HG03039 (cell line): ENCODE measurements around the gene FBXO47.

Experiments
- ATAC-seq: cut with Tn5 transposase; IDR thresholded peaks from one replicate; pipeline ENCODE4 v1.9.1; 2021; ENCODE audit warnings: mild to moderate bottlenecking, moderate library complexity; ENCODE audit not compliant: unreplicated experiment

The FBXO47 gene

DNA sequence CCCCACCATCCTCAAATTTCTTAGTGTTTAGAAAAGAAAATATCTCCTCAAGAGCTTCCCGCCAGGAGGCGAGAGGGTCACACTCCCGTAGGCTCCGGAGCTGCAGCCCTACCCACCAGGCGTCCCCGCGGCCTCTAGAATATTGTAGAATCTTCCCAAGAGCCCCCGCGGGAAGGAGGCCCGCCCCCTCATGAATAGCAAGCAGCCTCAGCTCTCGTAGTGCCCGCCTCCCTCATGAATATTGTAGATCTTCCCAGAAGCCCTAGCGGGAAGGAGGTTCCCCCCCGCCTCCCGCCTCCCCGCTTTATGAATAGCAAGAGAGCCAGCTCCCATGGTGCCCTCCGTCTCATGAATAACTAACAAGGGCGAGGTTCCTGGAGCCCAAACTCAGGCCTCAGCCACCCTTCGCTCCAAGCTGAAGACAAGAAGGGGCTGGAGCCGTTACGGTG is at the start of gene FBXO47:
TSS of gene FBXO47 (minus strand) at position 114 of the 449 bp plus-strand sequence. CDS start 4,378 bp downstream, outside the sequence.
- ATAC-seq = no peak

DNA sequence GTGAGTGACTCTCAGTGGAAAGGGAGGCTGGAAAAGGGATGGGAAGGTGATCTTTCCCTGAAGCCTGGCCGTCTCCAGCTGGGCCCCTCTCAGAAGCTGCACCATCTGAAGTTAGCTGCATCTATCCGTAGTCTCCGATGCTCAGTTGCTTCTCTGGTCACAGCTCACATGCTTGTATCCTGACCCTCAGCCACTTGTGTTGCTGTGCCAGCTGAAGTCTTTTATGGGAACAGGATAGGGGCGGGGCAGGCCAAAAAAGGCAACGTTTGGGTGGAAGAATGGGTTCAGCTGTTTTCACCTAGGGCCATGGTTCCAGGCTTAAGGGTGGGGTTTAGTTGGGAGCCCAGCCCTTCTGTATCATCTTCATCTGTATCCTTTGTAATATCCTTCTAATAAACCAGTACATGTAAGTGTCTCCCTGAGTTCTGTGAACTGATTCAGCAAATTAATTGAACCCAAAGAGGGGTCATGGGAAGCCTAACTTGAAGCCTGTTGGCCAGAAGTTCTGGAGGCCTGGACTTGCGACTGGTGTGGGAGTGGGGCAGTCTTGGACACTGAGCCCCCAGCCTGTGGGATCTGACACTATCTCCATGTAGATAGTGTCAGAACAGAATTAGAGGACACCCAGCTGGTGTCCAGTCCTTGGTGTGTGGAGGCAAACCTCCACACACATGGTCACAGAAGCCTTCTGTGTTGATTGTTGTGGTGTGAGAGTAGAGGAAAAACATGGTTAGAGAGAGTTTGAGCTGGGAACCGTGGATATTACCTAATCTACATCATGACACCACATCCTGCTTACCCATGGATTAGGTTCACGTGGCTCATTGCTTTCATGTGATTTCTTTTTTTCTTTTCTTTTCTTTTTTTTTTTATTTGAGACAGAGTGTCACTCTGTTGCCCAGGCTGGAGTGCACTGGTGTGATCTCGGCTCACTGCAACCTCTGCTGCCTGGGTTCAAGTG is 49.3 kb upstream of the FBXO47 start:
- no peak for ATAC-seq

GRCh38 chr17:39015546-39015935 is 48.3 kb upstream of the FBXO47 start:
- ATAC-seq = no peak

DNA sequence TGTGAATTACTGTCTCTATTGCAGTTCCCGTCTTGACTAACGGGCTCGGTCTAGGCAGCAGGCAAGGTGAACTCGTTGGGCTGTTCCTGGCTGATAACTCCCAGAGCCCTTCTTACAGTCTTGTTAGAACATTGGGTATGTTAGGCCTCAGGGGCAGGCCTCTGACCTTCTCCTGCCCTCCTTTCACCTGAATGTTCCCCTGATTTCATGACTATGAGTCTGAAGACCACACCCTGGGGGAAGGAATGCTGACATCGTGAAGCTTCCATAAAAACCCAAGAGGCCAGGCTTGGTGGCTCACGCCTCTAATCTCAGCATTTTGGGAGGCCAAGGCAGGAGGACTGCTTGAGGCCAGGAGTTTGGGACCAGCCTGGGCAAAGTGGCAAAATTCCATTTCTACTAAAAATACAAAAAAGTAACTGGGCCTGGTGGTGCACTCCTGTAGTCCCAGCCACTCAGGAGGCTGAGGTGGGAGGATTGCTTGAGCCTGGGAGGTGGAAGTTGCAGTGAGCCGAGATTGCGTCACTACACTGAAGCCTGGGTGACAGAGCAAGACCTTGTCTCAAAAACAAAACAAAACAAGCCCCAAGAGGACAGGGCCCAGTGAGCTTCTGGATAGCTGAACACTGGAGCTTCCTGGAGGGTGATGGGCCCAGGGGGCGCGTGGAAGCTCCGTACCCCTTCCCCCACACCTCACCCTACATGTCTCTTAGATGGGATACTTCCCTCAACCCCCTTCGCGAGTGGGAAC is 47.8 kb upstream of the FBXO47 start:
- ATAC-seq = no peak

- no peak for ATAC-seq
Measured at GRCh38 chr17:39014044-39014794, 47.0 kb upstream of the FBXO47 start.

DNA sequence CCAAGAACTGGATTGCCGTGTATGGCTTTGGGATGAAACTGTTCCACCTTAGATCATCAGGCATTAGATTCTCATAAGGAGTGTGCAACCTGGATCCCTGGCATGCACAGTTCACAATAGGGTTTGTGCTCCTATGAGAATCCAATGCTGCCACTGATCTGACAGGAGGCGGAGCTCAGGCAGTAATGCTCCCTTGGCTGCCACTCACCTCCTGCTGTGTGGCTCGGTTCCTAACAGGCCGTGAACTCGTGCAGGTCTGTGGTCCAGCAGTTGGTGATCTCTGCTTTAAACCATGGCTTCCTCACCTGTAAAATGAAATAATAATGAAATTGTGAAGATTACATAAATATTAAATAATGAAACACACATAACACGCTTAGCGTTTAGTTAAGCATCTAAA is 45.5 kb upstream of the FBXO47 start:
- ATAC-seq = no peak

DNA sequence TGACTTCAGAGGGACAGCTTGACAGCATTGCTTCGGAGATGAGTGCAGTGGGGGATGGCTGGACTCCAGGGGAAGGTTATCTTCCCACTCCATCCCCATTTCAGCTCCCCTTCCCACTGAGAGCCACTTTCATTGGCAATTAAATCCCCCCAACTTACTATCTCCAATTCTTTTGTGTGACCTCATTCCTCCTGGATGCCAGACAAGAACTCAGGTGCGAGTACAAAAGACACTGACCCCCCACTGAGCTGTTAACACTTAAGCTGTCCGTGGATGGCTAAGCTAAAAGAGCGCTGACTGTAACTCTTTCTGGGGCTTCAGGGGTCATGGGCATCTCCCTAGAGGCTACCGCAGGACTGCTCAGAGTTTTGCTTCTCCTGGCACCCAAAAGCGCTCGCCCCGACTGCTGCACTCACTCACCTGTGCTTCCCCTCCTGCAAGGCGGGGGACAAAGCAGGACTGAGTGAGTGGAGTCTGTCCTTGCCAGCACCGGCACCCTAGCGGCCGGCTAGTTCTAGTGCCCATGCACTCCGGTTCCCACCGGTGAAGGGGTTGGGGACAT is 44.8 kb upstream of the FBXO47 start:
- ATAC-seq = no peak

GRCh38 chr17:39009581-39010001 is 42.4 kb upstream of the FBXO47 start:
- no peak for ATAC-seq

DNA sequence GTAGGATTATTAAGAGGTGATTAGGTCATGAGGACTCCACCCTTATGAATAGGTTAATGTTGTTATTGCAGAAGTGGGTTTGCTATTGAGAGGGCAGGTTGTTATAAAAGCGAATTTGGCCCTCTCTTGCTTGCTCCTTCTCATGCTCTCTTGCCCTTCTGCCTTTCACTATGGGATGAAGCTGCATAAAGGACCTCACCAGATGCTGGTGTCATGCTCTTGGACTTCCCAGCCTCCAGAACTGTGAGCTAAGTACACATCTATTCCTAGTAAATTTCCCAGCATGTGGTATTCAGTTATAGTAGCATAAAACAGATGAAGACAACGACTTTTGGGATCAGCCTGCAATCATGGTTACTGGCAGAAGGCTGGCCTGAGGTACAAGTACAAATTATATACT is 41.4 kb upstream of the FBXO47 start:
- no peak for ATAC-seq

GRCh38 chr17:39002991-39003715 is 36.0 kb upstream of the FBXO47 start:
- ATAC-seq = no peak

GRCh38 chr17:39001703-39002637 is 34.8 kb upstream of the FBXO47 start:
- no peak for ATAC-seq

GRCh38 chr17:39000021-39000601 is 32.9 kb upstream of the FBXO47 start:
- no peak for ATAC-seq

DNA sequence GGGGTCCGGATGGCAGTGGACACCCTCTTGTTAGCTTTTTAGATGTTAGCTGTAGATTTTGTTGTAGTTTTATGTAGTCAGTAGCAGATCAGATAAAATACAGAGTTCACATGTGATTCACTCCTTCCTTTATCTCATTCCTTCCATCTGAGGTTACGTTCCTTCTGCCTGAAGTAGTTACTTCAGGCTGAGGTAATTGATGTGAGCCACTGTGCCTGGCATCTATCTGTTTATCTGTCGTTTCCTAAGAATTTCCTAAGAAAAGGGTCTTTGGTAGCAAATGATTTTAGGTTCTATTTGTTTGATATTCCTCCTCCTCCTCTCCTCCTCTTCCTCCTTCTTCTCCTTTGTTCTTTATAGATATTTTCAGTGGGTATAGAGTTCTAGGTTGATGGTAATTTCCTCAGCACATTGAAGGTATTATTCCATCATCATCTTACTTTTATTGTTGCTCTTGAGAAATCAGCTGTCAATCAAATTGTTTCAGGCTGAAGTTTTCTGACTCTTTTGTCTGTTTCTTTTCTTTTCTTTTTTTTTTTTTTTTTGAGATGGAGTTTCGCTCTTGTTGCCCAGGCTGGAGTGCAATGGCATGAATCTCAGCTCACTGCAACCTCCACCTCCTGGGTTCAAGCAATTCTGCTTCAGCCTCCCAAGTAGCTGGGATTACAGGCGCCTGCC is 29.6 kb upstream of the FBXO47 start:
- ATAC-seq = no peak

DNA sequence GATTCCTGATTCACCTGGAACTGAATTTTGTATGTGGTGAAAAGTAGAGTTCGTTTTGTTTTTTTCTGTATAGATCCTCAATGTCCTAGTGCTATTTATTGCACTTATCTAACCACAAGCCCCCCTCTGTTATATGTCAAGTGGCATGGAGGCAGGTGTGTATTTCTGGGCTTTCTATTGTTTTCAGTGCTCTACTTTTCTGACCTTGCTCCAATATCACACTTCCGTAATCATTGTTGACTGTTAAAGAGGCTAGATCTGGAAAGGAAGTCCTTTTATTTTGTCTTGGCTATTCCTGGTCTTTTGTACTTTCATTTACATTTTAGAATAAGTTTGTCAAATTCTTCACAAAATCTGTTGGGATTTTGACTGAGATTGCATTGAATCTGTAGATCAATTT is 26.8 kb upstream of the FBXO47 start:
- no peak for ATAC-seq

- ATAC-seq = no peak
Measured at GRCh38 chr17:38984666-38985065, 17.5 kb upstream of the FBXO47 start.

- ATAC-seq = no peak
Measured at GRCh38 chr17:38982858-38983746, 15.9 kb upstream of the FBXO47 start.

DNA sequence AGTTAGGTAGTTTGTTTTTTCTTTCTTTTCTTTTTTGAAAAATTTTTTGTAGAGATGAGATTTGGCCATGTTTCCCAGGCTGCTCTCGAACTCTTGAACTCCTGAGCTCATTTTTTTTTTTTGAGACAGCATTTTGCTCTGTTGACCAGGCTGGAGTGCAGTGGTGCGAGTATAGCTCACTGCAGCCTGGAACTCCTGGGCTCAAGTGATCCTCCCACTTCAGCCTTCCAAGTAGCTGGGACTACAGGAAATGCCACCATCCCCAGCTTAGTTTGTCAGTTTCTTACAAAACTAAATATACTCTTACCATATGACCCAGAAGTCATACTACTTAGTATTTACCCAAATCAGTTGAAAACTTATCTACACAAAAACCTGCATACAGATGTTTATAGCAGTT is 14.4 kb upstream of the FBXO47 start:
- no peak for ATAC-seq
